GM21825 (cell line): ENCODE data around the gene HPS3.
A peak's percentile ranks its signal among the peaks of the same experiment; 100 is the strongest.
"Not testable (repeated sequence)": the region's sequence is repeated elsewhere in the genome, so short reads cannot be mapped to it uniquely, and the experiment has no call there.

Experiments used
- ATAC-seq: cut with Tn5 transposase; IDR thresholded peaks from one replicate; pipeline ENCODE4 v1.9.1; 2021; ENCODE audit warnings: mild to moderate bottlenecking, moderate library complexity; ENCODE audit not compliant: unreplicated experiment

HPS3 gene

GRCh38 chr3:149129326-149130205, at the start of gene HPS3:
Gene HPS3 (plus strand): TSS chr3:149129638. CDS start chr3:149129724, 86 bp downstream.
- peak; percentile 97 for ATAC-seq

GRCh38 chr3:149080011-149080698, 49.3 kb upstream of the HPS3 start:
- ATAC-seq, result no peak

- no peak for ATAC-seq
Measured at GRCh38 chr3:149080699-149081091, 48.7 kb upstream of the HPS3 start.

- ATAC-seq, result no peak
Measured at GRCh38 chr3:149081772-149082171, 47.7 kb upstream of the HPS3 start.

- ATAC-seq, result peak; percentile 27
Measured at GRCh38 chr3:149085828-149086231, 43.6 kb upstream of the HPS3 start.

- ATAC-seq, result peak; percentile 99
Measured at GRCh38 chr3:149086232-149086988, 43.0 kb upstream of the HPS3 start, which contains the start of gene HLTF. Gene HLTF (minus strand): TSS chr3:149086533. CDS start chr3:149086336, 197 bp downstream.

GRCh38 chr3:149087208-149087607, 42.2 kb upstream of the HPS3 start:
- ATAC-seq, result no peak

GRCh38 chr3:149089395-149089794, 40.0 kb upstream of the HPS3 start:
- ATAC-seq, result no peak

GRCh38 chr3:149090461-149090860, 39.0 kb upstream of the HPS3 start:
- no peak for ATAC-seq

- no peak for ATAC-seq
Measured at GRCh38 chr3:149090907-149091306, 38.5 kb upstream of the HPS3 start.

GRCh38 chr3:149091983-149092382, 37.5 kb upstream of the HPS3 start:
- no peak for ATAC-seq

GRCh38 chr3:149095487-149095886, 34.0 kb upstream of the HPS3 start:
- ATAC-seq, result peak; percentile 82

- ATAC-seq, result not testable (repeated sequence)
Measured at GRCh38 chr3:149097987-149098386, 31.5 kb upstream of the HPS3 start.

- ATAC-seq, result no peak
Measured at GRCh38 chr3:149101154-149101553, 28.3 kb upstream of the HPS3 start.

GRCh38 chr3:149101641-149102040, 27.8 kb upstream of the HPS3 start:
- no peak for ATAC-seq

- ATAC-seq, result no peak
Measured at GRCh38 chr3:149104484-149104883, 25.0 kb upstream of the HPS3 start.

GRCh38 chr3:149114458-149114857, 15.0 kb upstream of the HPS3 start:
- ATAC-seq, result no peak

GRCh38 chr3:149115114-149115513, 14.3 kb upstream of the HPS3 start:
- ATAC-seq, result no peak

GRCh38 chr3:149118724-149119123, 10.7 kb upstream of the HPS3 start:
- ATAC-seq, result no peak

- no peak for ATAC-seq
Measured at GRCh38 chr3:149119466-149119865, 10.0 kb upstream of the HPS3 start.
